Uterus (tissue), 4 donors: ENCODE data around the gene BPIFB4. TPM values are rescaled to one million over a fixed set of nuclear protein-coding genes. Genes with fewer than 3 reads are reported as not detected.
"Not testable (repeated sequence)": the region's sequence is repeated elsewhere in the genome, so short reads cannot be mapped to it uniquely, and the experiment has no call there.

Experiments
- DNase-seq, 2 donors: peaks; one replicate each; pipeline ENCODE4 v3.0.0-alpha.2; 2019 to 2020
- H3K27ac ChIP-seq, 2 donors: fragments of 200-600 bp; sonication (generic); 1 replicate in 1 of 2; 2 replicates in 1 of 2; pipeline ENCODE4 v1.5.1; 2016 to 2018
- H3K27me3 ChIP-seq, 2 donors: fragments of 200-600 bp; sonication (generic); one replicate each; pipeline ENCODE4 v1.5.1; 2018 to 2019; ENCODE audit warnings: control low read depth in 1 of 2
- H3K36me3 ChIP-seq, 2 donors: fragments of 200-600 bp; sonication (generic); one replicate each; pipeline ENCODE4 v1.5.1; 2019; ENCODE audit warnings: control low read depth in 1 of 2
- H3K4me1 ChIP-seq, 2 donors: fragments of 200-600 bp; sonication (generic); one replicate each; pipeline ENCODE4 v1.5.1; 2018 to 2019; ENCODE audit warnings: control low read depth in 1 of 2
- H3K4me3 ChIP-seq, 2 donors: fragments of 200-600 bp; sonication (generic); 1 replicate in 1 of 2; 2 replicates in 1 of 2; pipeline ENCODE4 v1.5.1; 2018 to 2019; ENCODE audit warnings: mild to moderate bottlenecking in 1 of 2
- H3K9me3 ChIP-seq, 2 donors: fragments of 200-600 bp; sonication (generic); one replicate each; pipeline ENCODE4 v1.5.1; 2019; ENCODE audit warnings: control low read depth in 1 of 2
- CTCF ChIP-seq, 4 experiments: fragments of 200-600 bp in 2 of 4; fragments of 450-650 bp in 2 of 4; sonication (generic) in 2 of 4; IDR thresholded peaks; one replicate each; pipeline ENCODE4 v1.5.1; 2016 to 2019; ENCODE audit warnings: antibody characterized with exemption in 4 of 4, mild to moderate bottlenecking in 2 of 4, moderate library complexity in 1 of 4
- POLR2A ChIP-seq, 2 donors: fragments of 450-650 bp; IDR thresholded peaks; one replicate each; pipeline ENCODE4 v1.6.1; 2016; ENCODE audit warnings: antibody characterized with exemption in 2 of 2, mild to moderate bottlenecking in 1 of 2, moderate library complexity in 1 of 2
- intact Hi-C: fragments of 100-400 bp; cut with DNase I; formaldehyde crosslinking; loops from one replicate; pipeline ENCODE4 v1.15.1; 2023; ENCODE audit warnings: low total_unique reads
- total RNA-seq, 4 donors: library from RNA; depleted of rRNA in 3 of 4; stranded (reverse); fragments of >200 nt in 3 of 4; gene quantifications; one replicate each; pipeline versions ENCODE4 v1.1.0 to v1.2.4, GENCODE V29; 2014 to 2023
- donor health status: DM: yes; HTN: yes; CAD: no.

BPIFB4 gene
- total RNA-seq, 4 donors from 2014 or later = not detected

DNA sequence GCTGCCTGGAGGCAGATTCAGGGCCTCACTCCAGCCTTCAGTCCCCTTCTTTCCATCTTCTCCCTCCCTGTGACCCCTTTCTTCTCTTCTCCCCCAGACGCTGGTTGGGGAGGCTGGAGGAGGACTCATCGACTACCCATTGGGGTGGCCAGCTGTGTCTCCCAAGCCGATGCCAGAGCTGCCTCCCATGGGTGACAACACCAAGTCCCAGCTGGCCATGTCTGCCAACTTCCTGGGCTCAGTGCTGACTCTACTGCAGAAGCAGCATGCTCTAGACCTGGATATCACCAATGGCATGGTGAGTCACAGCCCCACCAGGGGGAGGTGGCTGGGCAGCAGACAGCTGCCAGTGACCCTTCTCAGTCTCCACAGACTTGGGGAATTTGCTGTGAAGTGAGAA, 12.9 kb downstream of the BPIFB4 start:
- H3K9me3 ChIP-seq = no peaks in the 10 kb centered on the region
- H3K27me3 ChIP-seq = no peaks in the 10 kb centered on the region
- DNase-seq = no peak
- TF ChIP-seq POLR2A (IDR thresholded peaks at IDR 0.05) (no peak), CTCF (IDR thresholded peaks at IDR 0.05) (no peak)
- H3K27ac ChIP-seq = no peak overlapping the region
- H3K4me1 ChIP-seq = no peaks in the 10 kb centered on the region
- intact Hi-C loops = no loop called here
- H3K4me3 ChIP-seq = no peak overlapping the region
- no peaks in the 10 kb centered on the region for H3K36me3 ChIP-seq

DNA sequence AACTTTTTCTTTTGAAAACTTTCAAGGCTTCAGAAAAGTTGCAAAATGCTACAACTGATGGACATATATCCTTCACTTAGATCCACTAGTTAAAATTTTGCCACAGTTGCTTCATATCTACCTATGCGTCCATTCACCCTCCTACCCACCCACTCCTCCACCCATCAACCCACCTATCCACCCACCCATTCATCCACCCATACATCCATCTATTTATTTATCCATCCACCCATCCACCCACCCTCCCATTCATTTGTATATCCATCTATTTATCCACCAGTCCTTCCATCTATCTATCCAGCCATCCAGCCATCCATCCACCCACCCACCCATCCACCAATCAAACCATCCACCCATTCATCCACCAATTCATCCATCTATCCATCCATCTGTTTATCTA, 13.6 kb downstream of the BPIFB4 start:
- intact Hi-C loops = no loop called here
- Histone ChIP-seq H3K4me3 (no peak overlapping the region), H3K4me1 (no peaks in the 10 kb centered on the region), H3K36me3 (no peaks in the 10 kb centered on the region), H3K27me3 (no peaks in the 10 kb centered on the region), H3K9me3 (no peaks in the 10 kb centered on the region), H3K27ac (no peak overlapping the region)
- no peak for TF ChIP-seq CTCF (IDR thresholded peaks at IDR 0.05)
- TF ChIP-seq POLR2A (IDR thresholded peaks at IDR 0.05) = no peak
- no peak for DNase-seq

DNA sequence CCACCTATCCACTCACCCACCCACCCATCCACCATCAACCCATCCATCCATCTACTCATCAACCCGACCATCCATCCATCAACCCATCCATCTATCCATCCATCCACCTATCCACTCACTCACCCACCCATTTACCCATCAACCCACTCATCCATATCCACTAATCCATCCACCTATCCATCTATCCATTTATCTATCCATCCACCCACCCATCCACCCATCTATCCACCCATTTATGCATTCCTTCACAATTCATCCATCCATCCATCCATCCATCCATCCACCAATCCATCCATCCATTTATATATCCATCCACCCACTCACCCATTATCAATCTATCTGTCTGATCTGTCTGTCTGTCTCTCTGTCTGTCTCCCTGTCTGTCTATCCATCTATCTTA, 14.1 kb downstream of the BPIFB4 start:
- Histone ChIP-seq H3K36me3 (no peaks in the 10 kb centered on the region), H3K4me3 (no peak overlapping the region), H3K9me3 (no peaks in the 10 kb centered on the region), H3K27me3 (no peaks in the 10 kb centered on the region), H3K27ac (no peak overlapping the region), H3K4me1 (no peaks in the 10 kb centered on the region)
- intact Hi-C loops = no loop called here
- no peak for TF ChIP-seq POLR2A (IDR thresholded peaks at IDR 0.05)
- TF ChIP-seq CTCF (IDR thresholded peaks at IDR 0.05) = no peak
- DNase-seq = no peak

DNA sequence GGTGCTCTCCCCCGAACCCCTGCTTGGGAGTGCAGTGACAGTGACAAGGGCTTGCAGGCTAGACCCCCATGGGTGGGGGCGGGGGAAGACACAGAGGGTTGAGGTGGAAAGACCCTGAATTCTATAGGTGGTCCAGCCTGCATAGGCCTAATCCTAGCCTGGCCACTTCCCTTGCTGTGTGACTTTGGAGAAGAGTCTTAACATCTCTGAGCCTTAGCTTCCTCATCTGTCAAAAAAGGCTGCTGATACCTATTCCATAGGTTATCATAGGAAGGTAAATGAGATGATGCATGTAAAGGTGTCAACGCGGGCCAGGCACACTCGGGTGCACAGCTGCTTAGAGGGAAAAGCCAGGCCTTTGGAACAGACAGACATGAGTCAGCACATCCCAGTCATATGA, 15.8 kb downstream of the BPIFB4 start:
- no peaks in the 10 kb centered on the region for H3K4me1 ChIP-seq
- H3K27me3 ChIP-seq = no peaks in the 10 kb centered on the region
- no peak overlapping the region for H3K4me3 ChIP-seq
- intact Hi-C loops = no loop called here
- TF ChIP-seq POLR2A (IDR thresholded peaks at IDR 0.05) = no peak
- TF ChIP-seq CTCF (IDR thresholded peaks at IDR 0.05) = no peak
- no peak overlapping the region for H3K27ac ChIP-seq
- H3K9me3 ChIP-seq = no peaks in the 10 kb centered on the region
- no peaks in the 10 kb centered on the region for H3K36me3 ChIP-seq
- DNase-seq = no peak

DNA sequence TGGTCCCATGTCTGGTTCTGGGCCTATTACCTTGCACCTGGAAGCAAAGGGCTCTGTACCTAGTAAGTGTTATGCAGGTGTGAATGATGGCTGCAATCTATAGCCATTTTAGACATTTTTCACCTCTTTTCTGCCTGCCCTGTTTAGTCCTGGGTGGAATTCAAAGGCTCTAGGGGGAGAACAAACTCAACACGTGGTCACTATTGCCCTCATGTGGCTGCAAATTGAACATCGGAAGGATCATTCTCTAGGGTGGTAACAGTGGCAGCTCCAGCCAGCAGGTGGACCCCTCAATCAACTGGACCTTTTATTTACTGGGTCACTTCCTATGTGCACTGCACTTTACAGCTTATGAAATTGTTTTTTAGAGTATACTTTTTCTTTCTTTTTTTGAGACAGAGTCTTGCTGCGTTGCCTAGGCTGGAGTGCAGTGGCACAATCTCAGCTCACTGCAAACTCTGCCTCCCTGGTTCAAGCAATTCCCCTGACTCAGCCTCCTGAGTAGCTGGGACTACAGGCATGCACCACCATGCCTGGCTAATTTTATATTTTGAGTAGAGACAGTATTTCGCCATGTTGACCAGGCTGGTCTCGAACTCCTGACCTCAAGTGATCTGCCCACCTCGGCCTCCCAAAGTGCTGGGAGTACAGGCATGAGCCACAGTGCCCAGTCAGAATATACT, 16.6 kb downstream of the BPIFB4 start:
- H3K36me3 ChIP-seq, DNase-seq, H3K9me3 ChIP-seq, intact Hi-C loops, H3K4me3 ChIP-seq, H3K4me1 ChIP-seq, H3K27me3 ChIP-seq, H3K27ac ChIP-seq: not testable (repeated sequence)
- peak in 2 of 4 experiments; percentile 21 to 25 for TF ChIP-seq CTCF (IDR thresholded peaks at IDR 0.05)
